GM18502 (cell line): Measurements from ENCODE around the gene ZFYVE9.
A peak's percentile ranks its signal among the peaks of the same experiment; 100 is the strongest.
"Not testable (repeated sequence)": the region's sequence is repeated elsewhere in the genome, so short reads cannot be mapped to it uniquely, and the experiment has no call there.

Experiments
- ATAC-seq: cut with Tn5 transposase; IDR thresholded peaks from one replicate; pipeline ENCODE4 v1.9.1; 2021; ENCODE audit warnings: mild to moderate bottlenecking; ENCODE audit not compliant: unreplicated experiment, poor library complexity

Gene ZFYVE9

GRCh38 chr1:52141513-52142219, at the start of gene ZFYVE9:
Gene ZFYVE9, plus strand, starts transcription at chr1:52142089. Its CDS starts 91,118 bp downstream, at chr1:52233207.
- peak; percentile 67 for ATAC-seq

GRCh38 chr1:52094300-52094699, 47.6 kb upstream of the ZFYVE9 start:
- ATAC-seq = not testable (repeated sequence)

- no peak for ATAC-seq
Observed at GRCh38 chr1:52096216-52096615, 45.7 kb upstream of the ZFYVE9 start.

GRCh38 chr1:52098139-52098871, 43.6 kb upstream of the ZFYVE9 start:
- ATAC-seq = no peak

GRCh38 chr1:52102336-52103013, 39.4 kb upstream of the ZFYVE9 start:
- peak; percentile 73 for ATAC-seq

- no peak for ATAC-seq
Observed at GRCh38 chr1:52111492-52111891, 30.4 kb upstream of the ZFYVE9 start.

- no peak for ATAC-seq
Observed at GRCh38 chr1:52112489-52112888, 29.4 kb upstream of the ZFYVE9 start.

- ATAC-seq = no peak
Observed at GRCh38 chr1:52119301-52120079, 22.4 kb upstream of the ZFYVE9 start.

GRCh38 chr1:52122384-52122783, 19.5 kb upstream of the ZFYVE9 start:
- ATAC-seq = no peak

GRCh38 chr1:52123622-52124021, 18.3 kb upstream of the ZFYVE9 start:
- ATAC-seq = no peak

GRCh38 chr1:52125736-52126359, 16.0 kb upstream of the ZFYVE9 start:
- no peak for ATAC-seq

GRCh38 chr1:52127181-52128180, 14.4 kb upstream of the ZFYVE9 start:
- no peak for ATAC-seq

GRCh38 chr1:52139817-52140540, 1.9 kb upstream of the ZFYVE9 start:
- peak; percentile 53 for ATAC-seq

- no peak for ATAC-seq
Observed at GRCh38 chr1:52140633-52141512, 1.0 kb upstream of the ZFYVE9 start.

GRCh38 chr1:52142220-52143183, 613 bp downstream of the ZFYVE9 start:
- ATAC-seq = peak; percentile 43

GRCh38 chr1:52145137-52145536, 3.2 kb downstream of the ZFYVE9 start:
- no peak for ATAC-seq
